Liver (tissue), 3 donors: Measurements from ENCODE around the gene MEGF11.
A peak's percentile ranks its signal among the peaks of the same experiment; 100 is the strongest.

ENCODE experiments used
- EGR1 ChIP-seq, 2 donors: IDR thresholded peaks; 2 replicates each; pipeline ENCODE4 v1.6.1; 2016 to 2018; ENCODE audit warnings: antibody characterized with exemption in 2 of 2, low read depth in 2 of 2
- FOXA1 ChIP-seq: IDR thresholded peaks from 2 replicates; pipeline ENCODE4 v1.6.1; 2016; ENCODE audit warnings: antibody characterized with exemption
- GABPA ChIP-seq, 2 donors: IDR thresholded peaks in 1 of 2; conservative IDR thresholded peaks in 1 of 2; 2 replicates each; pipeline ENCODE4 v1.6.1; 2016; ENCODE audit warnings: antibody characterized with exemption in 2 of 2, mild to moderate bottlenecking in 1 of 2, moderate library complexity in 1 of 2
- HNF4G ChIP-seq: IDR thresholded peaks from 2 replicates; pipeline ENCODE4 v1.6.1; 2016; ENCODE audit warnings: antibody characterized with exemption
- JUND ChIP-seq, 2 donors: IDR thresholded peaks; 2 replicates each; pipeline ENCODE4 v1.6.1; 2016; ENCODE audit warnings: antibody characterized with exemption in 2 of 2
- RAD21 ChIP-seq, 2 donors: IDR thresholded peaks; 2 replicates each; pipeline ENCODE4 v1.6.1; 2016; ENCODE audit warnings: antibody characterized with exemption in 2 of 2, mild to moderate bottlenecking in 2 of 2
- SP1 ChIP-seq: IDR thresholded peaks from 2 replicates; pipeline ENCODE4 v1.6.1; 2018; ENCODE audit warnings: antibody characterized with exemption, mild to moderate bottlenecking
- TAF1 ChIP-seq: conservative IDR thresholded peaks from 2 replicates; pipeline ENCODE4 v1.6.1; 2016; ENCODE audit warnings: antibody characterized with exemption, mild to moderate bottlenecking
- YY1 ChIP-seq: IDR thresholded peaks from 2 replicates; pipeline ENCODE4 v1.6.1; 2016; ENCODE audit warnings: antibody characterized with exemption, mild to moderate bottlenecking
- TF ChIP-seq, protein P1 (sequence below): fragments of 150-350 bp; IDR thresholded peaks from 2 replicates; pipeline ENCODE4 v1.5.1; 2017; ENCODE audit warnings: improper control_type of control experiment, low read depth, low read length; ENCODE audit not compliant: missing input control
- TF ChIP-seq, protein P2 (sequence below): IDR thresholded peaks from 2 replicates; pipeline ENCODE4 v1.6.1; 2016; ENCODE audit warnings: antibody characterized with exemption, mild to moderate bottlenecking
- TF ChIP-seq, protein P3 (sequence below): IDR thresholded peaks from 2 replicates; pipeline ENCODE4 v1.6.1; 2016; ENCODE audit warnings: antibody characterized with exemption
- TF ChIP-seq, protein P4 (sequence below): IDR thresholded peaks from 2 replicates; pipeline ENCODE4 v1.6.1; 2016; ENCODE audit warnings: antibody characterized with exemption
- TF ChIP-seq, protein P5 (sequence below): IDR thresholded peaks from 2 replicates; pipeline ENCODE4 v1.6.1; 2016; ENCODE audit warnings: antibody characterized with exemption
- donor health status: healthy.
- donor health status: healthy.

DNA sequence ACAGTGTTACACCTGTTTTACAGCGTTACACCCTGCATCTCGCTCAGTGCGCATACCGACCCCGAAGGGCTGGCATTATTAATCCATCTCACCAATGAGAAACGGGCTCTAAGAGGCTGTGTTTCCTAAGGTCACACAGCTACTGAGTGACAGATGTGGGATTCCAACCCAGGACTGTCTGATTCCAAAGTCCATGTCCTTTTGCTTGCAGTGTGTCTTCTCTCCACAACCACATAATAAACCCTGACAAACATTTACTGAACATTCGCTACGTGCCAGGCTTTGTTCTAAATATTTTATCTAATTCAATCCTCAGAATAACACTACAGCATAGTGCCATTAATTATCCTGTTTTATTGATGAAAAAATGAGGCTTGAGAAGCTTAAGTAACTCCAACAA is 305.2 kb downstream of the MEGF11 start:
- TF ChIP-seq GABPA (IDR thresholded peaks at IDR 0.05 in 1 of 2, conservative IDR thresholded peaks at IDR 0.05 in 1 of 2) = no peak
- no peak for TF ChIP-seq EGR1 (IDR thresholded peaks at IDR 0.05; ENCODE audit: low read depth in 2 of 2)
- TF ChIP-seq SP1 = peak; percentile 56
- TF ChIP-seq, protein P1, sequence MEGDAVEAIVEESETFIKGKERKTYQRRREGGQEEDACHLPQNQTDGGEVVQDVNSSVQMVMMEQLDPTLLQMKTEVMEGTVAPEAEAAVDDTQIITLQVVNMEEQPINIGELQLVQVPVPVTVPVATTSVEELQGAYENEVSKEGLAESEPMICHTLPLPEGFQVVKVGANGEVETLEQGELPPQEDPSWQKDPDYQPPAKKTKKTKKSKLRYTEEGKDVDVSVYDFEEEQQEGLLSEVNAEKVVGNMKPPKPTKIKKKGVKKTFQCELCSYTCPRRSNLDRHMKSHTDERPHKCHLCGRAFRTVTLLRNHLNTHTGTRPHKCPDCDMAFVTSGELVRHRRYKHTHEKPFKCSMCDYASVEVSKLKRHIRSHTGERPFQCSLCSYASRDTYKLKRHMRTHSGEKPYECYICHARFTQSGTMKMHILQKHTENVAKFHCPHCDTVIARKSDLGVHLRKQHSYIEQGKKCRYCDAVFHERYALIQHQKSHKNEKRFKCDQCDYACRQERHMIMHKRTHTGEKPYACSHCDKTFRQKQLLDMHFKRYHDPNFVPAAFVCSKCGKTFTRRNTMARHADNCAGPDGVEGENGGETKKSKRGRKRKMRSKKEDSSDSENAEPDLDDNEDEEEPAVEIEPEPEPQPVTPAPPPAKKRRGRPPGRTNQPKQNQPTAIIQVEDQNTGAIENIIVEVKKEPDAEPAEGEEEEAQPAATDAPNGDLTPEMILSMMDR = no peak
- TF ChIP-seq, protein P2, sequence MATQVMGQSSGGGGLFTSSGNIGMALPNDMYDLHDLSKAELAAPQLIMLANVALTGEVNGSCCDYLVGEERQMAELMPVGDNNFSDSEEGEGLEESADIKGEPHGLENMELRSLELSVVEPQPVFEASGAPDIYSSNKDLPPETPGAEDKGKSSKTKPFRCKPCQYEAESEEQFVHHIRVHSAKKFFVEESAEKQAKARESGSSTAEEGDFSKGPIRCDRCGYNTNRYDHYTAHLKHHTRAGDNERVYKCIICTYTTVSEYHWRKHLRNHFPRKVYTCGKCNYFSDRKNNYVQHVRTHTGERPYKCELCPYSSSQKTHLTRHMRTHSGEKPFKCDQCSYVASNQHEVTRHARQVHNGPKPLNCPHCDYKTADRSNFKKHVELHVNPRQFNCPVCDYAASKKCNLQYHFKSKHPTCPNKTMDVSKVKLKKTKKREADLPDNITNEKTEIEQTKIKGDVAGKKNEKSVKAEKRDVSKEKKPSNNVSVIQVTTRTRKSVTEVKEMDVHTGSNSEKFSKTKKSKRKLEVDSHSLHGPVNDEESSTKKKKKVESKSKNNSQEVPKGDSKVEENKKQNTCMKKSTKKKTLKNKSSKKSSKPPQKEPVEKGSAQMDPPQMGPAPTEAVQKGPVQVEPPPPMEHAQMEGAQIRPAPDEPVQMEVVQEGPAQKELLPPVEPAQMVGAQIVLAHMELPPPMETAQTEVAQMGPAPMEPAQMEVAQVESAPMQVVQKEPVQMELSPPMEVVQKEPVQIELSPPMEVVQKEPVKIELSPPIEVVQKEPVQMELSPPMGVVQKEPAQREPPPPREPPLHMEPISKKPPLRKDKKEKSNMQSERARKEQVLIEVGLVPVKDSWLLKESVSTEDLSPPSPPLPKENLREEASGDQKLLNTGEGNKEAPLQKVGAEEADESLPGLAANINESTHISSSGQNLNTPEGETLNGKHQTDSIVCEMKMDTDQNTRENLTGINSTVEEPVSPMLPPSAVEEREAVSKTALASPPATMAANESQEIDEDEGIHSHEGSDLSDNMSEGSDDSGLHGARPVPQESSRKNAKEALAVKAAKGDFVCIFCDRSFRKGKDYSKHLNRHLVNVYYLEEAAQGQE = no peak
- no peak for TF ChIP-seq JUND (IDR thresholded peaks at IDR 0.05)
- TF ChIP-seq, protein P3, sequence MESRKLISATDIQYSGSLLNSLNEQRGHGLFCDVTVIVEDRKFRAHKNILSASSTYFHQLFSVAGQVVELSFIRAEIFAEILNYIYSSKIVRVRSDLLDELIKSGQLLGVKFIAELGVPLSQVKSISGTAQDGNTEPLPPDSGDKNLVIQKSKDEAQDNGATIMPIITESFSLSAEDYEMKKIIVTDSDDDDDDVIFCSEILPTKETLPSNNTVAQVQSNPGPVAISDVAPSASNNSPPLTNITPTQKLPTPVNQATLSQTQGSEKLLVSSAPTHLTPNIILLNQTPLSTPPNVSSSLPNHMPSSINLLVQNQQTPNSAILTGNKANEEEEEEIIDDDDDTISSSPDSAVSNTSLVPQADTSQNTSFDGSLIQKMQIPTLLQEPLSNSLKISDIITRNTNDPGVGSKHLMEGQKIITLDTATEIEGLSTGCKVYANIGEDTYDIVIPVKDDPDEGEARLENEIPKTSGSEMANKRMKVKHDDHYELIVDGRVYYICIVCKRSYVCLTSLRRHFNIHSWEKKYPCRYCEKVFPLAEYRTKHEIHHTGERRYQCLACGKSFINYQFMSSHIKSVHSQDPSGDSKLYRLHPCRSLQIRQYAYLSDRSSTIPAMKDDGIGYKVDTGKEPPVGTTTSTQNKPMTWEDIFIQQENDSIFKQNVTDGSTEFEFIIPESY = no peak
- TF ChIP-seq TAF1 = no peak
- TF ChIP-seq RAD21 (IDR thresholded peaks at IDR 0.05) = peak in 1 of 2 donors; percentile 14
- TF ChIP-seq, protein P4, sequence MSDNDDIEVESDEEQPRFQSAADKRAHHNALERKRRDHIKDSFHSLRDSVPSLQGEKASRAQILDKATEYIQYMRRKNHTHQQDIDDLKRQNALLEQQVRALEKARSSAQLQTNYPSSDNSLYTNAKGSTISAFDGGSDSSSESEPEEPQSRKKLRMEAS = no peak
- TF ChIP-seq, protein P5, sequence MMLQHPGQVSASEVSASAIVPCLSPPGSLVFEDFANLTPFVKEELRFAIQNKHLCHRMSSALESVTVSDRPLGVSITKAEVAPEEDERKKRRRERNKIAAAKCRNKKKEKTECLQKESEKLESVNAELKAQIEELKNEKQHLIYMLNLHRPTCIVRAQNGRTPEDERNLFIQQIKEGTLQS = no peak
- no peak for TF ChIP-seq YY1
- no peak for TF ChIP-seq FOXA1
- peak; percentile 46 for TF ChIP-seq HNF4G
